Cerebellar cortex (tissue), 1 donor: ENCODE results near the gene C2orf69.
A peak's percentile ranks its signal among the peaks of the same experiment; 100 is the strongest.

Source experiments
- DNase-seq: peaks from one replicate; pipeline ENCODE4 v3.0.0-alpha.2; 2015; ENCODE audit warnings: low spot score

Gene C2orf69

GRCh38 chr2:199914372-199914958 is 3.4 kb downstream of the C2orf69 start:
- no peak for DNase-seq

DNA sequence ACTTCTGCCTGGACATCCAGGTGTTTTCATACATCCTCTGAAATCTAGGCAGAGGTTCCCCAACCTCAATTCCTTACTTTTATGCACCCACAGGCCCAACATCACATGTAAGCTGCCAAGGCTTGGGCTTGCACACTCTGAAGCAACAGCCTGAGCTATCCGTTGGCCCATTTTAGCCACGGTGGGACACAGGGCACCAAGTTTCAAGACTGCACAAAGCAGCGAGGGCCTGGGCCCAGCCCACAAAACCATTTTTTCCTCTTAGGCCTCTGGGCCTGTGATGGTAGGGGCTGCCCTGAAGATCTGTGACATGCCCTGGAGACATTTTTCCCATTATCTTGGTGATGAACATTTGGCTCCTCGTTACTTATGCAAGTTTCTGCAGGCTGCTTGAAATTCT is 5.9 kb downstream of the C2orf69 start:
- DNase-seq, result no peak

GRCh38 chr2:199922856-199923255 is 11.8 kb downstream of the C2orf69 start:
- DNase-seq, result no peak

DNA sequence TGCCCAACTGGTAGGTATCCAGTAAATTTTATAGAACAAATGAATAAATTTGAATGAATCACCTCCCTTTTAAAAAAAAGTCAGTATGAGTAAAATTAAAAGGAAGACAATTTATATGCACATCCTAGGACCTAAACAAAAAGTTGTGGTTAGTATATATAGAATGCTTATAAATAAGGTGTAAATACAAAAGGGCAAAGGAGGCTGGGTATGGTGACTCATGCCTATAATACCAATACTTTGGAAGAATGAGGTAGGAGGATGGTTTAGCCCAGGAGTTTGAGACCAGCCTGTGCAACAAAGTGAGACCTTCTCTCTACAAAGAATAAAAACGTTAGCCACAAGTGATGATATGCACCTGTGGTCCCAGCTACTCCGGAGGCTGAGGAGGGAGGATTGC is 12.8 kb downstream of the C2orf69 start:
- no peak for DNase-seq

DNA sequence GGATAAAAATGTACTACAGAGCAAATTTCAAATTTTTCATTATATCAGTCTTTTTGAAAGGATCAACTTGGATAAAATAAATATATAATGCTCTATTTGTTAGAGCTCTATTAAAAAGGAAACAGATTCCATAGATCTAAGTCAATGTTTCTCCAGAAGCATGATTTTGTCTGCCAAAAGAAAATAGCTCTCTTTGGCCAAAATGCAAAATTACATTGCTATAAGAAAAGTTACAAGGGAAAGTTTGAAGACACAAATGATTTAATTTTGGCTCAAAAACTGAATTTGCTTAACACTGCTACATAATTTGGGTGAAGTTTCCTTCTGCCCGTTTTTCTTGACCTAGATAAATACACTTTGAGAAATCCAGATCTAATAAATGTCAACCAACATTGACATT is 15.7 kb downstream of the C2orf69 start:
- no peak for DNase-seq

GRCh38 chr2:199928226-199928625 is 17.1 kb downstream of the C2orf69 start:
- DNase-seq, result no peak

DNA sequence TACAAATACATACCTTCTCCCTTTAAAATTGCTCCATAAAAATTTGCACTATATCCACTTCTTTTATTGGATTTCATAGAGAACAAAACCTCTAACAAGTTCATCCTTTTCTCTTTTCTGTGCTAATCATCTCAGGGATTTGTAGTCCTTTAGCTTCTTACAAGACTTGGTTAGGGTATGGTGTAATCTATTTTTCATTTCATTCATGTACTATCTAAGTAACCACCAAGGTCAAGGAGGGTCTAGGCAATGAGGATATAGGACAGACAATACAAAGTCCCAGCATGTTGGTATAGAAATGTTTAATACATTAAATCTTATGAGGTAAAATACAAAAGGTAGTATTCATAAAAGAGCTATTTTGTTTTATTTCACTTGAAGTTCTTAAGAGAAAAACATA is 17.5 kb downstream of the C2orf69 start:
- no peak for DNase-seq

DNA sequence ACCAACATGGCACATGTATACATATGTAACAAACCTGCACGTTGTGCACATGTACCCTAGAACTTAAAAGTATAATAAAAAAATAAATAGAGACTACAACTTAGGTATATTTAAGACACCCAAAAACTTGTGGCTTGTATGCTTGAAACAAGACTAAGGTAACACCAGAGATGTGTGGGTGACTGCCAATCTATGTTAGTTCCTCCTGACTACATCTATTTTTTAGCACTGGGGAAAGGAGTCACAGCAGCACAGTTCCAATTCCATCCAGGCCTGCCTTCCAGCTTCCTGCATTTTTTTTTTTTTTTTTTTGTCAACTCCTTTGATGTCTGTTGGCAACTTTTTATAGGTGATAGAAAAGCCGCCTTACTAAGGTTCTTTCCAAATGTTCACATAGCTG is 18.2 kb downstream of the C2orf69 start:
- no peak for DNase-seq

GRCh38 chr2:199932312-199932855 is 21.3 kb downstream of the C2orf69 start:
- DNase-seq, result peak; percentile 48

DNA sequence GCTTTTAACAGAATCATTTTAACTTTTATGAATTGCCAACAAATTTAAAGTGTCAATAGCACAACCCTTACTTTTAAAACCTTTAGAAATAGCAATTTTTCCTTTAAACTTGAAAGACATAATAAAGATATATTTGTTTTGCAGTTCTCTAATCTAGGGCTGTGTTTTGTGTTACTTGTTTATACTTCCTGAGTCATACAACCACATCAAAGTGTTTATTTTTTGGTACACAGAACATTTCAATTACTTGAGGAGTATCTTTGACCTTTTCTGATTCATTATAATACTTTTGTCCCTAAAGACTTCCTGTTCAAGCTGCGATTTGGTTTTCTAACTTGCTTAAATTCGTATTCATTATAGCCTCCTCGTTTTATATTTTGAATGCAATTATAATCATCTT is 22.4 kb downstream of the C2orf69 start:
- no peak for DNase-seq

GRCh38 chr2:199936554-199936953 is 25.5 kb downstream of the C2orf69 start:
- DNase-seq, result no peak

GRCh38 chr2:199940373-199940772 is 29.3 kb downstream of the C2orf69 start:
- DNase-seq, result peak; percentile 19

- no peak for DNase-seq
These were observed 32.3 kb downstream of the C2orf69 start for GRCh38 chr2:199943373-199943772.

DNA sequence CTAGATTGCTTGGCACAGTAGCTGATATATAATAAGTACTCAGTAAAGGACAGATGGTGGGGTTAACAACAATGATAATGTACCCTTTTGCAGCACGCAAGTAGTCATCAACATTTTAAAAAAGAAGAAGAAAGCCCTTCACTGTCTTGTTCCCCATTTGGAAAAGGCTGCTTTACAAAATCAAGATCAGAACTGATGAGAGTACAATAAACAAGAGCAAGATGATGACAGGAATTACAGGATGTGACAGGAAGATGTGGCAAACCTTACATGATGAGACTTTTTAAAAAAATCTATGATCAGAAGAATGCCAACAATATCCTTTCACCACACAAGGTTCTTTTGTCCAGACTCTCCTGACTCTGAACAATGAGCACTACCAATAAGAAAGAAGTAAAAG is 35.1 kb downstream of the C2orf69 start:
- no peak for DNase-seq

- no peak for DNase-seq
These were observed 35.7 kb downstream of the C2orf69 start for GRCh38 chr2:199946836-199947235.

DNA sequence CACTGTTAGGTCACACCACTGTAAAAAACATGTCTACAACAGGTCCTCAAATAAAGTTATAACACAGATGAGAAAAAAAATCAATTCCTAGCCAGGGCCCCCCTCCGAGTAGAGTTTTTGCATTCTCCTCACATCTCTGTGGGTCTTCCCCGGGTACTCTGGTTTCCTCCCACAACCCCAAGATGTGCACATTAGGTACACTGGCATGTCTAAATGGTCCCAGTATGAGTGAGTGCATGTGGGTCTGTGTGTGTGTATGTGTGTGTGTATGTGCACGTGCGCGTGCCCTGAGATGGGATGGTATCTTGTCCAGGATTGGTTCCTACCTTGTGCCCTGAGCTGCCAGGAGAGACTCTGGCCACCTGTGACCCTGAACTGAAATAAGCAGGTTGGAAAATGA is 39.3 kb downstream of the C2orf69 start:
- no peak for DNase-seq

DNA sequence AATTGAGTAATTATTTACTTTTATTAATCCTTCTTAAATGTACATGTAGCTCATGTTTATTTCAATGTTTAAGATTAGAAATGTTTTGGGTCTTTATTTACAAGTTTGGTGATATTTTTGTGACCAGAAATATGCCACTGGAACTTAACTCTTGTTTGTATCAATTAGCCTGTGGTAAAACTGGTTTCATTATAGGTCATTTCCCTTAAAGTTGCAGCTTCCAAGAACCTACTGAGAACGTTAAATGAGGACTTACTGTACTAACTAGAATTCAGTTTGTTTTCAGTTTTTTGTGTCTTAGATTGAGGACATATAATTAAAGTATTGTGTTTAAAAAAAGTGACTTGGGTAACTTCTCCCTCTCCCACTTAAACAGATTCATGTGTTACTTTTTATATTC is 39.9 kb downstream of the C2orf69 start:
- DNase-seq, result no peak

- DNase-seq, result no peak
These were observed 43.9 kb downstream of the C2orf69 start for GRCh38 chr2:199955007-199955338.

DNA sequence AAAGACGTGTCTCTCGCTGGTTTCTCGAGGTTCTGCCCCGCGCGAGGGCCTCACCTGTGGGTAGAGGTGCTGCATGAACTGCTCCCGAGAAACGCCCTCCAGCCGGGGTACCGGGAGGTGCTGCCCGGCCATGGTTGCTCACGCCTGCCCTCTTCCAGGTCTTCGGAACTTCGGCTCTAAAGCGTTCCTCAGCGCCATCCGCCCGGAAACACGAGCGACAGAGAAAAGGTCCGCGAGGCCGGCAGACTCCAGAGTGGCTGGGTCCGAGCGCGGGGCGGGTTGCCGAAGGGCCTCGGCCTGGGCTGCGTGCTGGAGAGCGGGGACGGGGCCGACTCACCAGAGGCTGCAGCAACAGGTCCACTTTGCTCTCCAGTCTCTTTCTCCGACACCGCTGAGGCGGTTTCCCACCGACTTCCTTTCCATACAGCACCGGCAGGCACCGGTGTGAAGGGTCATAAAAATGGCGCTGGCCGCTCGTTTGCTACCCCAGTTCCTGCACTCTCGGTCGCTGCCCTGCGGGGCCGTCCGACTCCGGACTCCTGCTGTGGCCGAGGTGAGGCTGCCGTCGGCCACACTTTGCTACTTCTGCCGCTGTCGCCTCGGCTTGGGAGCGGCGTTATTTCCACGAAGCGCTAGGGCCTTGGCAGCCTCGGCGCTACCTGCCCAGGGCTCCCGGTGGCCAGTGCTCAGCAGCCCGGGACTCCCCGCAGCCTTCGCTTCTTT is 44.4 kb downstream of the C2orf69 start, which contains the start of the genes MAIP1 and TYW5:
Gene MAIP1 (plus strand): TSS at position 244 of the 723 bp plus-strand sequence. CDS start 217 bp downstream, at position 461.
Gene TYW5 (minus strand): TSS at position 153 of the 723 bp plus-strand sequence. CDS start 21 bp downstream, at position 132.
- DNase-seq, result peak; percentile 87

- DNase-seq, result no peak
These were observed 44.9 kb downstream of the C2orf69 start for GRCh38 chr2:199956062-199956380.

- DNase-seq, result no peak
These were observed 46.9 kb downstream of the C2orf69 start for GRCh38 chr2:199958014-199958413.

- DNase-seq, result no peak
These were observed 51.1 kb downstream of the C2orf69 start for GRCh38 chr2:199962203-199962602.

GRCh38 chr2:199966405-199966804 is 55.3 kb downstream of the C2orf69 start:
- no peak for DNase-seq

- no peak for DNase-seq
These were observed 55.9 kb downstream of the C2orf69 start for GRCh38 chr2:199966976-199967375.
